GM19395 (cell line): ENCODE measurements around the gene ZNF821.
A peak's percentile ranks its signal among the peaks of the same experiment; 100 is the strongest.
"Not testable (repeated sequence)": the region's sequence is repeated elsewhere in the genome, so short reads cannot be mapped to it uniquely, and the experiment has no call there.

Source experiments
- ATAC-seq: cut with Tn5 transposase; IDR thresholded peaks from one replicate; pipeline ENCODE4 v1.9.1; 2021; ENCODE audit warnings: mild to moderate bottlenecking, moderate library complexity; ENCODE audit not compliant: unreplicated experiment

ZNF821 gene

GRCh38 chr16:71865173-71865863 lies 18.7 kb downstream of the ZNF821 start:
- no peak for ATAC-seq

GRCh38 chr16:71863995-71864394 lies 20.0 kb downstream of the ZNF821 start:
- no peak for ATAC-seq

GRCh38 chr16:71859762-71860521 lies 24.0 kb downstream of the ZNF821 start:
- no peak for ATAC-seq

- ATAC-seq = no peak
Measured at GRCh38 chr16:71855937-71856662, 27.9 kb downstream of the ZNF821 start.

GRCh38 chr16:71854369-71854948 lies 29.5 kb downstream of the ZNF821 start:
- no peak for ATAC-seq

GRCh38 chr16:71853413-71853812 lies 30.6 kb downstream of the ZNF821 start:
- peak; percentile 80 for ATAC-seq

- no peak for ATAC-seq
Measured at GRCh38 chr16:71852561-71852960, 31.4 kb downstream of the ZNF821 start.

GRCh38 chr16:71852158-71852557 lies 31.8 kb downstream of the ZNF821 start:
- no peak for ATAC-seq

- no peak for ATAC-seq
Measured at GRCh38 chr16:71851746-71852145, 32.2 kb downstream of the ZNF821 start.

GRCh38 chr16:71848622-71849021 lies 35.4 kb downstream of the ZNF821 start:
- ATAC-seq = no peak

- ATAC-seq = no peak
Measured at GRCh38 chr16:71847096-71847495, 36.9 kb downstream of the ZNF821 start.

- ATAC-seq = no peak
Measured at GRCh38 chr16:71846431-71846830, 37.6 kb downstream of the ZNF821 start.

- peak; percentile 74 for ATAC-seq
Measured at GRCh38 chr16:71845639-71846430, 38.1 kb downstream of the ZNF821 start, which contains the start of gene ATXN1L. TSS of gene ATXN1L (plus strand) at chr16:71845976. CDS start at chr16:71849741, 3,765 bp downstream.

GRCh38 chr16:71843572-71843971 lies 40.4 kb downstream of the ZNF821 start:
- ATAC-seq = no peak

GRCh38 chr16:71840052-71840451 lies 43.9 kb downstream of the ZNF821 start:
- no peak for ATAC-seq

GRCh38 chr16:71837150-71837549 lies 46.8 kb downstream of the ZNF821 start:
- ATAC-seq = no peak

- ATAC-seq = no peak
Measured at GRCh38 chr16:71834291-71834690, 49.7 kb downstream of the ZNF821 start.

GRCh38 chr16:71832112-71832511 lies 51.9 kb downstream of the ZNF821 start:
- not testable (repeated sequence) for ATAC-seq

- ATAC-seq = not testable (repeated sequence)
Measured at GRCh38 chr16:71831698-71832097, 52.3 kb downstream of the ZNF821 start.

GRCh38 chr16:71830359-71830758 lies 53.6 kb downstream of the ZNF821 start:
- no peak for ATAC-seq
